GM23338 (cell line): Measurements from ENCODE around the gene ARL15.

ENCODE experiments used
- CREB1 ChIP-seq: fragments of 250-450 bp; sonication (Bioruptor Pico); IDR thresholded peaks from 2 replicates; pipeline ENCODE4 v1.5.0; 2020; ENCODE audit warnings: low read depth, mild to moderate bottlenecking, moderate library complexity
- EZH2phosphoT487 ChIP-seq: fragments of 200-600 bp; sonication (generic); IDR thresholded peaks from one replicate; pipeline ENCODE4 v1.8.1; 2018; ENCODE audit warnings: antibody characterized with exemption; ENCODE audit not compliant: unreplicated experiment
- TF ChIP-seq, protein P1 (sequence below), 2 experiments: fragments of 200-600 bp in 1 of 2; sonication (generic) in 1 of 2; conservative IDR thresholded peaks; 2 replicates each; pipeline versions ENCODE4 v1.5.1 to v1.6.1; 2016 to 2017; ENCODE audit warnings: antibody characterized with exemption in 2 of 2, low read depth in 2 of 2, mild to moderate bottlenecking in 2 of 2, moderate library complexity in 1 of 2

DNA sequence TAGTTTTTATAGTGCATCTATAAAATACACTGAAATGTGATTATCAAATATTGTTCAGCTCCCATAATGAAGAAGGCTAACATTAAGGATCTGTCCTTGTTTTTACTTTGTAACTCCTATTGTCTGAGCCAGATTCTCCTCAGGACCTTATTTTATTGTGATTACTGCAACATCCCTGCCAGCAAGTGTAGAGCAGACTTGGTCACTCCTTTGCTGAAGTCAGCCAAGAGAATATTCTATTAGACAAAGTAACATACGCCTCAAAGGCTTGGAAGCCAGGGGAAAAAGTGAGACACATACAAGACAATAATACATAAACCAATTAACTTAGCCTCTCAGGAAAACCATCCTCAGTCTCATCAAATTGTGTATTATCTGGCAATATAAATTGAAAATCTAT lies 269.6 kb downstream of the ARL15 start:
- TF ChIP-seq EZH2phosphoT487: no peak
- TF ChIP-seq CREB1 (CRISPR knock-in tag): no peak
- TF ChIP-seq, protein P1, sequence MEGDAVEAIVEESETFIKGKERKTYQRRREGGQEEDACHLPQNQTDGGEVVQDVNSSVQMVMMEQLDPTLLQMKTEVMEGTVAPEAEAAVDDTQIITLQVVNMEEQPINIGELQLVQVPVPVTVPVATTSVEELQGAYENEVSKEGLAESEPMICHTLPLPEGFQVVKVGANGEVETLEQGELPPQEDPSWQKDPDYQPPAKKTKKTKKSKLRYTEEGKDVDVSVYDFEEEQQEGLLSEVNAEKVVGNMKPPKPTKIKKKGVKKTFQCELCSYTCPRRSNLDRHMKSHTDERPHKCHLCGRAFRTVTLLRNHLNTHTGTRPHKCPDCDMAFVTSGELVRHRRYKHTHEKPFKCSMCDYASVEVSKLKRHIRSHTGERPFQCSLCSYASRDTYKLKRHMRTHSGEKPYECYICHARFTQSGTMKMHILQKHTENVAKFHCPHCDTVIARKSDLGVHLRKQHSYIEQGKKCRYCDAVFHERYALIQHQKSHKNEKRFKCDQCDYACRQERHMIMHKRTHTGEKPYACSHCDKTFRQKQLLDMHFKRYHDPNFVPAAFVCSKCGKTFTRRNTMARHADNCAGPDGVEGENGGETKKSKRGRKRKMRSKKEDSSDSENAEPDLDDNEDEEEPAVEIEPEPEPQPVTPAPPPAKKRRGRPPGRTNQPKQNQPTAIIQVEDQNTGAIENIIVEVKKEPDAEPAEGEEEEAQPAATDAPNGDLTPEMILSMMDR (conservative IDR thresholded peaks at IDR 0.05; ENCODE audit: low read depth in 2 of 2): no peak
